GM18505 (cell line): ENCODE measurements around the gene ABCC4.
"Not testable (repeated sequence)": the region's sequence is repeated elsewhere in the genome, so short reads cannot be mapped to it uniquely, and the experiment has no call there.

Source experiments
- ATAC-seq: cut with Tn5 transposase; IDR thresholded peaks from one replicate; pipeline ENCODE4 v1.9.1; 2021; ENCODE audit not compliant: unreplicated experiment
- POLR2A ChIP-seq: IDR thresholded peaks from 4 replicates; pipeline ENCODE4 v1.6.1; 2011; ENCODE audit warnings: borderline replicate concordance; ENCODE audit not compliant: insufficient read depth, insufficient read length; ENCODE audit errors: extremely low read depth

Gene ABCC4

DNA sequence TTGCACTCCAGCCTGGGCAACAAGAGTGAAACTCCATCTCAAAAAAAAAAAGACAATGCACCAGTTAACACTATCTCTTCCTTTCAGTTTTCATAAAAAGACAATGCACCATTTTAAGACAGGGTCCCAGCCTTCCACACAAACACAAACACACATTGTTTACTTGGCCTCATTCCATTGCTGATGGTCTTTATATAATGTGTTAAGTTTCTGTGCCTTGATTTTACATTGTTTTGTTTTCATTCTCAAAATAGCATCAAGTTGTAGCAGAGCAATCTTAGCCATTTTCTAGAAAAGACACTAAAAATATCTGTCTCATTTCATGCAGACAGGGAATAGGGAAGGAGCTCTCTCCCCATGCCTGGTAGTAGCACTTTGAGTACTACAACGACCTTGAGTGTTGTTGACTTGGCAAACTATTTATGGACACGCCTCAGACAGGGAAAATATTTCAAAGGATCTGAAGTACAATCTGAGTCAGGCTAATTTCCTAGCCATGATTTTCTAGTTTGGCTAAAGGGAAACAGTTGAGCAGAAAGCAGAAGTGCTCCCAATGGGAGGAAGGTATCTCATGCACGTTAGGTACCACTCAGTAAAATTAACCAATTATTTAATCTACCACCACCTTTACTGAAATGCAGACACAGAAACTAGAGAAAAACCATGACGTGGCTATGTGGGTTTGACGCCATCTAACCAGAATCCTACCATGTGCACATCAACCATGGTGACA lies 120.6 kb downstream of the ABCC4 start:
- TF ChIP-seq POLR2A, result no peak
- ATAC-seq, result no peak

DNA sequence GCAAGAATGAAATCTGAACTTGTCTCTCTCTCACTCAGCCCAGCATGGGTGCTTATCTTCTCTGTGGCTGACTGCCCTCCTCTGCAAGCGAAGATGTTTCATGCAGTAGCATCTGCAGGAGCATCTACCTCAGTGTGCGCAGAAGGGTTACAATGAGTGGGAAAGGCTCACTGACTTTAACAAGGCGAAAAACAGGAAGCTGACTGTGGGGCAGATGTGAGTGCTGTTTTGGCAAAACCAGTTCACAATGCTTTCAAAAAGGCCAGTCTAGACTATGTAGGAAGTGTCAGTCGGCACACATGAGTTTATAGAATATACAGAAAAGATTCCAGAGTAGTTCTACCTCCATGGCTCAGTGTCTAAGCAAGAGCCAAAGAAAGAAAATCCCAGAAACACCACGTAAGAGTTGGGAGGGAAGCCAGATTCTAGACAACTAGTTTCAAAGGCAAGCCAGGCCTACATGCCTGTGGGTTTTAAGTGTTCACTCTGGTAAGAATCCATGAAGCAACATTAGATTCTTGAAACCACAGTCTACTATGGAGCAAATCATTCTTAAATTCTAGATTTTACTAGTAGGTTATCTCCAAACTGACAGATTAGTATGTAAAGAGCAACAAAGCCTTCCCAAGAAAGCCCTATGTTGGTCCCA lies 124.5 kb downstream of the ABCC4 start:
- no peak for ATAC-seq
- TF ChIP-seq POLR2A, result no peak

DNA sequence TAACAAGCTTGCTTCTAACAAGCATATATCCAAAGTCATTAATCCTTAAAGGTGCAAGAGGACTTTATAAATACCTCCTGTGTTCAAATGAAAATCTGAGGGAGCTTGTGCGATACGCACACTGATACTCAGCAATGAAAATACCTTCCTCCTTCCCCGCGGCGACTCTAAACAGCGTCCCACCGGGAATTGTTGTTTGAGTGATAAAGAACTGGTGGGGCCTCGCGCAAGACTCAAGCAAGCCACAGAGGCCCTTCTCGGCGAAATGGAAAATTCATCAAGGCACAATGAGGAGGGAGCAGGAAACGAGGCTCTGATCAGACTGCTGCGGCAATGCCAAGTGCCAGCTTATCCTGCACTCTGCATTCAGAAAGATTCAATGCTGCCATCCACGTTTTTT lies 126.7 kb downstream of the ABCC4 start:
- no peak for ATAC-seq
- TF ChIP-seq POLR2A, result no peak

DNA sequence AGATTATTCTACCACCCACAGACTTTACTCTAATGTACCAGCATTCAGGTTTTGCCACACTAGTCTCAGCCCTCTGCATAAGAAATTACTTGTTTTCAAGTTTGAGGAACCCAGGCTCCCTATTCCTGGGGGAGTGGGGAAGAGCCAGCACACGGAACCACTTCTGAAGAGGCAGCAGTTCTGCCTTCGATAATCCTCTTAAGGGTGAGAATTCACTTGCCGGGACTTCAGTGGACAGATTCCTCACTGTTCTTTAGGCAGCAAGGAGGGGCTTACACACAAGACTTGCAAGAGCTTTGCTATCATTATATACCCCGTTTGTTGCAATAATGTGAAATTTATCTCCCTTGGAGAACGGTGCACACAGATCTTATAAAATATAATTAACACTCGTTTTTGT lies 133.1 kb downstream of the ABCC4 start:
- TF ChIP-seq POLR2A, result no peak
- no peak for ATAC-seq

DNA sequence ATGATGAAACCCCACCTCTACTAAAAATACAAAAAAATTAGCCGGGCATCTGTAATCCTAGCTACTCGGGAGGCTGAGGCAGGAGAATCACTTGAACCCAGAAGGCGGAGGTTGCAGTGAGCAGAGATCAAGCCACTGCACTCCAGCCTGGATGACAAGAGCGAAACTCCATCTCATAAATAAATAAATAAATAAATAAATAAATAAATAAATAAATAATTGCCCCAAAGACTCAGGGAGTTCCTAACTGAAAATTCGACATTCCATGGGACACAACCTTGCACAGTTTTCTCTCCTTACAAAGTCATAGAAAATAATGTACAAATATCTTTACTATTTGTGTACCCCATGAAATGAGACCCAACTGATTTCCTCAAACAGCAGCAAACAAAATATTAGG lies 134.2 kb downstream of the ABCC4 start:
- ATAC-seq, result not testable (repeated sequence)

DNA sequence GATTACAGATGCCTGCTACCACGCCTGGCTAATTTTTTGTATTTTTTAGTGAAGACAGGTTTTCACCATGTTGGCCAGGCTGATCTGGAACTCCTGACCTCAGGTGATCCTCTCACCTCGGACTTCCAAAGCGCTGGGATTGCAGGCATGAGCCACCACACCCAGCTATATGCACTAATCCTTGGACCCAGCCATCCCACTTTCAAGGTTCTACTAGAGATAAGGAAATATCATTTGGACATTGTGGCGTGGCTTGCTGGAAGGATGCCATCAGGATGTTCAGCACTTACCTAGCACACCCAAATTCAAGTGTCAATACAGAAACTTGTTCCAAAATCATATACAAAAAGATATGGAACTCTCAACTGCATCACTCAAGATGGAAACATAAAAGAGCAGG lies 136.4 kb downstream of the ABCC4 start:
- TF ChIP-seq POLR2A, result no peak
- no peak for ATAC-seq

- no peak for TF ChIP-seq POLR2A
- ATAC-seq, result no peak
Observed at GRCh38 chr13:95160112-95160906, 140.9 kb downstream of the ABCC4 start.

DNA sequence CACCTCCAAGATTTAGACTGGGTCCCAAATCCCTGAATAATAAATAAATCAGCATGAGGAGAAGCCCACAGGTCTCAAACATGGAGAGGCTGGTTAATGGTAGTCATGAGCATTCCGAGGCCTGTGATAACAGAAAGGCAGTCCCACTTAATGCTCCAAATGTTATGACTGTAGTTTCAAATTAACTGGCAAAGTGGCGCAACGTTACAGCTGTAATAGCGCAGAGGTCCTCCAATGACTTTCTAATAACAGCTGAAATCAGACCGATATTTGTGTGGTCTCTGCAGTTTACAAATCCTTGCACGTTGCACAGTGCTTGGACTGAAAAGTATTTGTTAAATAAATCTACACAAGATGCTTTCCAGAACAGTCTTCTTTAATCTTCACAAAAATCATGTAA lies 141.8 kb downstream of the ABCC4 start:
- ATAC-seq, result no peak
- TF ChIP-seq POLR2A, result no peak

- TF ChIP-seq POLR2A, result no peak
- no peak for ATAC-seq
Observed at GRCh38 chr13:95156208-95156607, 145.0 kb downstream of the ABCC4 start.

DNA sequence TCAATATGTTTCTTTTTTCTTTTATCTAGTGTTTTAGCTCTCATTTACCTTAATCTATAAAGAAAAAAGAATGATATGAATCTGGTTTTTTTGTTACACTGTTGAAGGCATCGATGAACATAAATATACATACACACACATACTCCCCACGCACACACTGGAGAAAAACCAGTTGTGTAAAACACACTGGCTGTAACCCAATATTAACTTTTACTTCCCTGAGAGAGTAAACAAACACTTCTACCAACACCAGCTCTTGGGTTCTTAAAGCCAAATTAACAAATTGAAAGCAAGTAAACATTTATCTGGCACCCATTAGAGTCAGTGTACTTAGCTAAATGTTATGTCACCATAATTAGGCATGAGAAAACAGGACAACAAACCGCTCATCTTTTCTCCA lies 145.7 kb downstream of the ABCC4 start:
- ATAC-seq, result no peak
- TF ChIP-seq POLR2A, result no peak

GRCh38 chr13:95155093-95155492 lies 146.2 kb downstream of the ABCC4 start:
- ATAC-seq, result no peak
- TF ChIP-seq POLR2A, result no peak

- ATAC-seq, result no peak
- TF ChIP-seq POLR2A, result no peak
Observed at GRCh38 chr13:95154413-95154886, 146.8 kb downstream of the ABCC4 start.

DNA sequence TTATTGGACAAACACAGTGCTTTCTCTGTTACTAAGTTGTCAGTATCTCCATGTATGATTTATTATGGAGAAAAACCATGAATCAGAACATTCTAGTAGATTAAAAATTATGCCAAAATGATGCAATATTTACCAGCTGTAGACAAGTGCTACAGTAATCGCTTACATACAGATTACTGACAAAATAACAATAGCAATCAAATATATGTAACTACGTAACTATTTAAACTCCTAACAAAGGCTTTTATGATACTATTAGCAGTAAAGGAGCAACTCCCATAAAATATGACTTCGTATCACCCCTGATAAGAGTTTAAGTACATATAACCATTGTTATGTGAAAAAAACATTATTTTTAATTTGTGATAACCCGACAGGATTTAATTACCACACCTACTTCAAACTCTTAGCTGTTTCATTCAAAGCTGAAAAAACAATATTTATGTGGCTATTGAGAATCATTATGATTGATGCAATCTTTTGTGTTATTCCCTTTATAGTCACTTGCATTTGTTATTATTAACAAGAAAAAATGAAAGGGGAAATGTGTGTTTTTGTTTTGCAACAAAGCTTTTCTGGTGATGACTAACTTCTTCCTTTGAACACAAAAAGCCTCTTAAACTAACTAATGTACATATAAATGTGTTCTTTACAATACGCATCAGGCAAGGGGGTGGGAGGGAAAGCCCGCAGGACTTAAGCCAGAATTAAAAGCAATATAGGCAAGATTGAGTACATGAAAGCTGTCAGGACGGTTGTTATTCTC lies 147.4 kb downstream of the ABCC4 start:
- TF ChIP-seq POLR2A, result no peak

More for the DNA sequence above, 147.4 kb downstream of the ABCC4 start:
- ATAC-seq, result no peak
